SJSA1 (cell line): ENCODE measurements around the gene CEP85. TPM values are rescaled to one million over a fixed set of nuclear protein-coding genes. Genes with fewer than 3 reads are reported as not detected.

Source experiments
- total RNA-seq: library from RNA; depleted of rRNA; stranded (reverse); fragments of >200 nt; shearing (Covaris generic); gene quantifications from 2 replicates; pipeline ENCODE4 v1.2.3, GENCODE V29; 2014; rRNA removed

The CEP85 gene
- total RNA-seq, 1 experiment from 2014 or later: 56.6 TPM

Other genes with a start within 250 kb of the CEP85 start
- 7.5 and 7.9 TPM in 2 replicates for gene PAFAH2, start 236.1 kb upstream of the CEP85 start, total RNA-seq
- gene EXTL1, start 212.4 kb upstream of the CEP85 start, total RNA-seq: 0.08 TPM in 1 of 2 replicates, not detected in the other
- gene SLC30A2, start 188.1 kb upstream of the CEP85 start, total RNA-seq: not detected in 2 replicates
- gene TRIM63, start 166.6 kb upstream of the CEP85 start, total RNA-seq: not detected in 2 replicates
- 5.3 and 9.1 TPM in 2 replicates for gene PDIK1L, start 122.4 kb upstream of the CEP85 start, total RNA-seq
- not detected in 2 replicates for gene FAM110D, start 75.1 kb upstream of the CEP85 start, total RNA-seq
- gene C1orf232, start 65.2 kb upstream of the CEP85 start, total RNA-seq: not detected in 2 replicates
- 23.4 and 34.9 TPM in 2 replicates for gene ZNF593, start 64.3 kb upstream of the CEP85 start, total RNA-seq
- gene ZNF593OS, start 62.4 kb upstream of the CEP85 start, total RNA-seq: 0.24 TPM in 1 of 2 replicates, not detected in the other
- gene CNKSR1, start 56.7 kb upstream of the CEP85 start, total RNA-seq: 0.50 TPM in 1 of 2 replicates, not detected in the other
- not detected in 2 replicates for gene CATSPER4, start 43.6 kb upstream of the CEP85 start, total RNA-seq
- gene SH3BGRL3, start 45.9 kb downstream of the CEP85 start, total RNA-seq: 36.5 and 38.9 TPM in 2 replicates
- 4.0 and 12.0 TPM in 2 replicates for gene UBXN11, start 72.4 kb downstream of the CEP85 start, total RNA-seq
- not detected in 2 replicates for gene CD52, start 83.8 kb downstream of the CEP85 start, total RNA-seq
- gene CRYBG2, start 119.9 kb downstream of the CEP85 start, total RNA-seq: not detected in 2 replicates
- not detected in 2 replicates for gene ZNF683, start 138.6 kb downstream of the CEP85 start, total RNA-seq
- not detected in 2 replicates for gene LIN28A, start 176.6 kb downstream of the CEP85 start, total RNA-seq
- gene DHDDS, start 198.1 kb downstream of the CEP85 start, total RNA-seq: 26.6 and 36.7 TPM in 2 replicates
- 897 and 1,026 TPM in 2 replicates for gene HMGN2, start 238.2 kb downstream of the CEP85 start, total RNA-seq